GM21786 (cell line): ENCODE data around the gene AGRP.

Experiments used
- ATAC-seq: cut with Tn5 transposase; IDR thresholded peaks from one replicate; pipeline ENCODE4 v1.9.1; 2021; ENCODE audit not compliant: unreplicated experiment

The AGRP gene

DNA sequence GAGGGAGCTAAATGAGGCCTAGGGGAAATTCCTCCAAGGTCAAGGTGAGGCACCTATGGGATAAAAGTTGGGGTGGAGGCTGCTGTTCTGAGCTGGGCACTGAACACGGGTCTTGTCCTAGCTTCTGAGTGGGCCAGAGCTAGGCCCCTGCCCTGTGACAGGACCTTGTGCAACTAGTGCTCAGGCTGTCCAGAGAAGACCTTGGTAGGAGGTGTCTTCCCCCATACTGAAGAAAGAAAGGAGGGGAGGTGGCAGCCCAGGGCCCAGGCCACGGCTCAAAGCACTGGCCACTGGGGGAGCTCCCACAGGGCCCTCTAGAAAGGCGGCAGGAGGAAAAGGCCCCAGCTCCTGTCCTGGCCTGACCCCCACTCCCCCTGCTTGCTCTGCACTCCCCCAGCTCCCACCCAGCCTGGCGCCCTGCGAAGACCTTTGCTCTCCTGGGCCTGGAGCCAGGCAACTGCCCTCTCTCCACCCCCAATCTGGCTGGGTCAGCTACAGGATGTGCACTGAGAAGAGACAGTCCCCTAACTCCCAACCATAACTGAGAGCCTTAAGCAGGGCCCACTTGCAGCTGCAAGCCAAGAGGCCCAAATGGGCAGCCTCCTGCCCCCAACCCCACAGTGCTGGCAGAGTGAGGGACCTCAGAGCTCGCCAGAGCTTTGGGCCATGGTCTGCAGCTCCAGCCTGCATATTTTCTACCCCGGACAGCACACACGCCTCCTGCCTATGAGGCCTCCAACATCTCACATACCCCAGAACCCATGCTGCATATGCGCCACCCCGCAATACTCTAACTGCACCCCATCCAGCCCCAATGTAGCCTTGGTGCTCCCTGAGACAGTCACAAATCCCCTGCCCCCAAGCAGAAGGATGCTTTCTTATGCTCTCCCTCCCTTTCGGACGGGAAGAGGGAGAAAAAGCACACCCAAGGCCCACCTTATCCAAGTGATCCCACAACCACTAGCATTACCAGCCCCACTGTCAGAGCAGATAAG is 37.1 kb downstream of the AGRP start:
- no peak for ATAC-seq

DNA sequence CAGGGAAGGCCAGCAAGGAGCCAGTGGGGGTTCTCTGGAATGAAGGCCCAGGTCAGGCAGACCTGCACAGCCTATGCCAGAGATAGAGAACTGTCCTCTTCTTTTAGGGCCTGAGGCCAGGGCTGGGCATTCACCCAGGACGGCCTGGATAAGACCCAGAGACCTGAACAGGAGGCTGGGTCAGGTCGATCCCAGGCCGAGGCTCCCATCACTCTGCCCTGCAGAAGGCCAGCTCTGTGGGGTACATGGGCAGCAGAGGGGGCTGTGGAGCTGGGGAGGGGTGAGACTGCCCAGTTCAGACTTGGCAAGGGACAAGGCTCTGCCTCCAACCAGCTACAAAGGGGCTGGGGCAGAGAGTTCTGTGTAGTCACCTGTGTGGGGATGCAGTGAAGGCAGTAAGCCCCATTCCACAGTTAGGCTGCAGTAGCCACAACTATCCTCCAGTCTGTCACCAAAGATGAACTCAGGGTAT is 37.9 kb downstream of the AGRP start:
- ATAC-seq = no peak

DNA sequence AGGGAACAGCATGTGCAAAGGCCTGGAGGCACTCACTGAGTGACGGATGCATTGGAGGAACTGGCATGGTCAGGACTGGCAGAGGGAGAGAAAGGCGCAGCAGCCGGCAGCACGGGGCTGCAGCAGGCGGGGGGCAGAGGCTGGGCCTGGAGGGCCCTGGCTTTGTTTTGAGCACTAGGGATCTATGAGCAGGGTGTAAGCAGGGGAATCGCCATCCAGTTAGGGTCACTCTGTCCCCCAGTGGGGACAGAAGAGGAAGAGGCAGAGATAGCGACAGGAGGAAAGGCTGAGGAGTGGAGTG is 38.3 kb downstream of the AGRP start:
- ATAC-seq = no peak

DNA sequence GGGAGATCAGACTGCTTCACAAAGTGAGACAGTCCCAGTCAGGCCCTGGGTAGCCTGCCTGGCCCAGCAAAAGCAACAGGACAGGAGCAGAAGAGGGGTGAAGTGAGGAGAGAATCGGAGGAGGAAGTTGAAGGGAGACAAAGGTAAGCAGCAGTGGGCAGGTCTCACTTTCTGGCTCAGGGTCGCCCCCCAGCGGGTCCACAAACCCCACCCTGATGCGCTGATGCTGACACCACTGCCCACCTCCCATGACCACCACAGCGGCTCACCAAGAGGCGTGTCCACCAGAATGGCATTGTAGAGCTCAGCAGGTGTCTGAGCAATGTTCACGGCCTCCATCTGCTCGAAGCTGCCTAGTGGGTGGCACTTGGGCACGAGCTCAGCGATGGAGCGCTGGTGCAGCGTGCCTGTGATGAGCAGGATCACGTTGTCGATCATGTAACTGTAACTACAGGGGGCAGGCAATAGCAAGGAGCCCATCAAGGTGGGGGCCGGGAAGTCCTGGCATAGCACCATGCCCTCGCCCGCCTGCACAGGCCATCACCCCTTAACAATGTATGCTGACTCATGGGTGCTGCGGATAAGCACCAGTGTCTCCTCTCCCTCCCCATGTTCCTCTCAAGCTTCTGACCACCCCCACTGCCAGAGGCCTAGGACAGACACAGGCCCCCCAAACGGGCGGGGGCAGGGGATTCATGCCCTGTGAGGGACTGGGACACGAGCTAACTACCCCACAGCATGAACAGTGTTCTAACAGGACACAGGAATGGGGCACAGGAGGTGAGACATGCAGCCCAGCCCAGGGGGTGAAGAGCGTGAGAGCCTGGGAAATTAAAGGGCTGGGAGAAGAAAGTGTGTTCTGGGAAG is 38.9 kb downstream of the AGRP start:
- ATAC-seq = no peak

DNA sequence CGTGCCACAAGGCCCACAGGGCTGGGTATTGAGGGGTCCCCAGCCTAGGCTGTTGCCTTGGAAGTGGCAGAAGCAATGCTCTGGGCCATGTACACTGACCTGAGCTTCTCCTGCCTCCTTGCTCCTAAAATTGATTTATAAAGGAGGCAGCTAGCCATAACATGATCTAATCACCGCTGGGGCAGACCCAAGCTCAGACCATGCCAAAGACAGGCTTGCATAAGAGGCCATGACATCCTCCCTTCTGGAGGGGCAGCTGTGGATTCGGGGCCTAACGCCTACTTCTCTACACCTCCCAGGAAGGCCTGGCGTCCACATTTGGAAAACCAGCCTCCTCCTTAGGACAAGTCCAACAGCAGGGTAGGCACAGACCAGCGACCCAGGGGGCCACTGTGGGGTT is 40.1 kb downstream of the AGRP start:
- ATAC-seq = no peak

DNA sequence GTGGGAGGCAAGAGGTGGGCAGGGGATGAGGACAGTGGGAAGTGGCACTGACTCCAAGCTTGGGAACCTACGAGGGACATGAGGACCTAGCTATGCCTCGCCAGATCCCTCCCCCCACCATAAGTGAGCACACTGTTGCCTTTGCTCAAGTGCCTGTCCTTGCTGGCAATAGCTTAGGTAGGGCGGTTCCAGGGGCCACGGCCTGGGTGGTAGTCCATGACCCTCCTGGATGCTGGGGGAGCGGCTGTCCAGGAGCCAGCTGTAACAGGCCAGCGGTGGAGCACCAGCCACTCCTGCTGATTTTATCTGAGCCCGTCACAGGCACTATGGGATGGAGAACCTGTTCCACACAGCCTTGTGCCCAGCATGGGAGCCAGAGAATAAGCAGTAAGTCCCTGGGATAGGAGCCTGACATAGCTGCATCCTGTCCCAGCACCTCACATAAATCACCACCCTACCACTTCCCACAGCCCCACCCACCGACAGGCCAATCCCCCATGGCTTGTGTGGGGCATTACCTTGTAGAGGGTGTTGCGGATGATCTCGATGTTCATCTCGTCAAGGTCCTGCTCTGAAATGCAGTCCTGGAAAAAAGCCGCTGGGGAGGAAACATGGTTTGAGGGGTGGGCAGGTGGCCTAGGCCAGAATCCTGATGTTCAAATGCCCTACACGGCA is 40.6 kb downstream of the AGRP start:
- ATAC-seq = no peak

DNA sequence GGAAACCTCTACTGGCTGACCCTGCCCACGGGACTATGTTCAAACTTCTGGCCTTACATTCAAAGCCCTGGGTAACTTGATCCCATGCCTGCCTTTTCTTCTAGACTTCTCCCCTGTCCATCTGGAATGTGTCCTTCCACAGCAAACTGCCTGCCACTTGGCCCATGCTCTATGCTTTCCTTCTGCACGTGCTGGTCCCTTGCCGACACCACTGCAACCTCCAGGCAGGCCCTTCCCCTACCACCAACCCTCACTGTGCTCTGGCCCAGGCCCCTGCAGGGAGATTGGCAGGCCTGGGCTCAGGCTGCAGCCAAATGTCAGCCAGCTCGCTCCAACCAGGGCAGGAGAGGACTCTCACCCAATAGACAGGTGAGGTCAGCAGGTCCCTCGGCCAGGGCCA is 41.4 kb downstream of the AGRP start:
- ATAC-seq = no peak

DNA sequence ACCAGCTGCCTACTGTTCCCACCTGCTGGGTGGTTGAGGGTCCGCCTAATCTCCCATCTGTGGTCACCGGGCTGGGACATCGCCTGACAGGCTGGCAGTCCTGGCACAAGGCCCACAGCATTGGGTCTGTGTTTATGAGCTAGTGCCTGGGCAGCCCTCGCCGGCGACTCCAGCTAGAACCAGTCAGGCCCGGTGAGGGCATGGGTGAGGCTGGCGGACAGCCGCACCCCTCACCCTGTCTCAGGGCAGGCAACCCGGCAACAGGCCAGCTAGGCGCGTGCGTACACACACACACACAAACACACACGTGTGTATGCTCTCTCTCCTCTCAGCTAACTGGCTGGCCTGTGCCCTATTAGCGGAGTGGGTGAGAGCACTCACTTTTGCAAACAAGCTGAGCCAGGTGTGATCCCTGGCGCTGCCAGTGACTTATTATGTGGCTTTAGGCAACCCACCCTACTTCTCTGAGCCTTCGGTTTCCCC is 42.0 kb downstream of the AGRP start:
- ATAC-seq = no peak

DNA sequence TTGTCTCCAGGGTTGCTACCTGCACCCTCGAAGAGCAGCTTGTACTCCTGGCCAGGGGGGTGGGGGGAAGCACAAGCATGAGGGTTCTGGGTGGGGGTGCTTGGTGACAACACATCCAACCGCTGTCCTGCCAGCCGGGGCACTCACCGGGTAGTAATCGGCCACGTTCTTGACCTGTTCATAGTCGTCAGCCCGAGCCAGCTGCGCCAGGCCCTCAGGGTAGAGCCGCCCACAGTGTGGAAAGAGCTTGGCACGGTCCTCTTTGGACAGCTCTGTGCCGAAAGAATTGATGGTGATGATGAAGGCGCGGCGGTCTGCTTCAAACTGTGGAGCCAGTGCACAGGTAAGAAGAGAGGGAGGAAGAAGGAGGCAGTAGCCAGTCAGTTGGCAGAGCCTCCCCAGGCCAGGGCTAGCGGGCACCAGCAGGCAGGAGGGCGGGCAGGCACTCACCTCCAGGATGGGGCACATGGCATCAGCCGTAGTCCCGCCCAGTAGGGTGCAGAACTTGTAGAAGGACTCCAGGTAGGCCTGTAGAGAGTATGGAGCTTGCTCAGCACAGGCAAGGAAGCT is 44.4 kb downstream of the AGRP start:
- no peak for ATAC-seq

DNA sequence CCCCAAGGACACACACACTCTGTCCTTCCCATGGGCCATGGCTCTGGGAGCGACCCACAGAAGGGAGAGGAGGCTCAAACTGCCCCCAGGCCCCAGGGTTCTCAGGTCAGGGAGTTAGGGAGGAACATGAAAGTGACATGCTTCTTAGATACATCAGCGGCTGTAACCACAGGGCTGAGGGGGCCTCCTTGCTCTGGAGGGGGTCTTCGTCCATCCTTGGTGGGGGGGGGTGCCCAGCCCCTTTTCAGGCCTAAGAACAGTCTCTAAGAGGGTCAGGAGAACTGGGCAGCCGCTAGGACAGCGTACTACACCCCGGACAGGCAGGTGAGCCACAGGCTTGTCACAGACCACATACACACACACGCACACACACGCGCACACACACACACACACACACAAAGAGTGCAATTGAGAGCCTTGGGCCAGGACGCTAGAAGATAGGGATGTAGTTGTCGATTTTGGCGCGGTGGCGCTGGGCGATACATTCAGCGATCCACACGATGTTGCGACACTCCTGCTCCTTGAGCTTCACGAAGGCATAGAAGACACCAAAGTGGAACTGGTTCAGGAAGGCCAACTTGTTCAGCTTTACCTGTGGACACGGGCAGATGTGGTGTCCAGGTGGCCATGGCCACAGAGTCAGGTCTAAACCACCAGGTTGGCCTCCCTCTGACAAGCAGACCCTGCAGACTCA is 45.1 kb downstream of the AGRP start:
- no peak for ATAC-seq

DNA sequence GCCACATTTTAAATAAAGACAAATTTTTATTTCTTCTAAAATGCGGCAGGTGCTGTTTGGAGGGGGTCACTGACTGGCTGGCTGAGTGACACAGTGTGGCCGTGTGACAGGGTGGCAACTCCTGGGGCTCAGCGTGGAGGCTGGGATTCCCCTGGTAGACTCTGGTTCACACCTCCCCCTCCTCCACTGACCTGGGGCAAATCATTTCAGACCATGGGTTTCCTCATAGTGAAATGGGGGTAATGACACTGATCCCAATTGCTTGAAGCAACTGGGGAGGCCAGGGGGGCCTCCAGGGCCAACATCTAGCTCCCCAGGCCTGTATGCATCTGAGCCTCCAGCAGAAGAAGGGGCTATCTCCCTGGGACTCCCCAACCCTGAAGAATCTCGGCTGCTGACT is 45.8 kb downstream of the AGRP start:
- ATAC-seq = no peak

DNA sequence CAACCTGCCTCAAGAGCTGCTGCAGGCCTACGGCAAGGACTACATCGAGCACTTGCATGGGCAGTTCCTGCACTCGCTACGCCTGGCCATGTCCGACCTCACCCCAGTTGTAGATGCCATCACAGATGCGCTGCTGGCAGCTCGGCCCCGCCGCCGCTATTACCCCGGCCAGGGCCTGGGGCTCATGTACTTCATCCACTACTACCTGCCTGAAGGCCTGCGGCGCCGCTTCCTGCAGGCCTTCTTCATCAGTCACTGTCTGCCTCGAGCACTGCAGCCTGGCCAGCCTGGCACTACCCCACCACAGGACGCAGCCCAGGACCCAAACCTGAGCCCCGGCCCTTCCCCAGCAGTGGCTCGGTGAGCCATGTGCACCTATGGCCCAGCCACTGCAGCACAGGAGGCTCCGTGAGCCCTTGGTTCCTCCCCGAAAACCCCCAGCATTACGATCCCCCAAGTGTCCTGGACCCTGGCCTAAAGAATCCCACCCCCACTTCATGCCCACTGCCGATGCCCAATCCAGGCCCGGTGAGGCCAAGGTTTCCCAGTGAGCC is 46.6 kb downstream of the AGRP start:
- ATAC-seq = no peak

DNA sequence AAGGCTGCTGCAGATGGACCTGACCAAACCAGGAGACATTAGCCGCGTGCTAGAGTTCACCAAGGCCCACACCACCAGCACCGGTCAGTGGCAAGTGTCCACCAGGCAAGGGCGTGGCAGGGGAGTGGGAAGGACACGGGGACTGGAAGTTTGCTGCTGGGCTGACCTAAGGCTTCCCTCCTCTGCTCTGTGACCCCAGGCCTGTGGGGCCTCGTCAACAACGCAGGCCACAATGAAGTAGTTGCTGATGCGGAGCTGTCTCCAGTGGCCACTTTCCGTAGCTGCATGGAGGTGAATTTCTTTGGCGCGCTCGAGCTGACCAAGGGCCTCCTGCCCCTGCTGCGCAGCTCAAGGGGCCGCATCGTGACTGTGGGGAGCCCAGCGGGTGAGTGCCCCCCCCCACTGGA is 47.6 kb downstream of the AGRP start:
- no peak for ATAC-seq

DNA sequence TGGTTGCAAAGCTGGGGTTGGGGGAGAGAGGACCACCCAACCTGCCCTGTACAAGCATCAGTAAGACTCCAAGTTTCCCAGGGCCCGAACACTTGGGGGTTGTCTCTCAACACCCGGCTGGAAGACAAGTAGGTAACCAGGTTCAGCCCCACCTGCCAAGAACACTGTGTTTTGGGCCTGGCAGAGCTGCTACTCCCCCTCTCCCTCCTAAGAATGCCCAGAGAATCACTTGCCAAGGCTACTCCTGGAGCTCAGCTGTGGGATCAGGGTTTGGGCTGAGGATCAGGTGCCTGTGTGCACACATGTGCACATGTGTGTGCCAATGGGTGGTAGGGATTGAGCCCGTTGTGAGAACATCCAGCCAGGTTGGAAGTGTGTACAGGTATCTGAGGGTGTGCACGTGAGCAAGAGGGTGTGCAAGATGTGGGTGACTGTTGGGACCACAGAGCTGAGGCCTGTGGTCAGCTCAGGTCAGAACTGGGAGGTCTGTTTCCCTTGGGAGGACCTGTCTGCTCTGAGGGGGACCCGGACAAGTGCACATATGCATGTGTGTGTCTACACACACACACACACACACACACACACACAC is 50.1 kb downstream of the AGRP start:
- no peak for ATAC-seq
